HG03442 (cell line): Measurements from ENCODE around the gene MTARC2.

ENCODE experiments used
- ATAC-seq: cut with Tn5 transposase; IDR thresholded peaks from one replicate; pipeline ENCODE4 v1.9.1; 2021; ENCODE audit warnings: mild to moderate bottlenecking, moderate library complexity; ENCODE audit not compliant: unreplicated experiment

MTARC2 gene

DNA sequence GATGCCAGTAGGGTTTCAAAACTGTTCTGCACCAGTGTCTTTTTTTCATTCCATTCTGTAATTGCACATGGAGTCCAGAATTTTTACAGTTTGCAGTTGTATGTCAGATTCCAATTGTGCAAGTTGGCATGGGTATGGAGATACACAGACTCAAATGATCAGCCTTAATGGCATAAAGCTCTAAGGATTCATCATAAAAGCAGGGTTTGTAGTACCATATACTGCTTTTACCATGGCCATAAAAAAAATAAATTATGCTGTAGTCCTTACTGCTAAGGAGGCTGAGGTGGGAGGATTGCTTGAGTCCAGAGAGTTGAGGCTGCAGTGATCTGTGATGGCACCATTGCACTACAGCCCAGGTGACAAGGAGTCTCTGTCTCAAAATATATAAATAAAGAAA is 48.9 kb downstream of the MTARC2 start:
- ATAC-seq = no peak

DNA sequence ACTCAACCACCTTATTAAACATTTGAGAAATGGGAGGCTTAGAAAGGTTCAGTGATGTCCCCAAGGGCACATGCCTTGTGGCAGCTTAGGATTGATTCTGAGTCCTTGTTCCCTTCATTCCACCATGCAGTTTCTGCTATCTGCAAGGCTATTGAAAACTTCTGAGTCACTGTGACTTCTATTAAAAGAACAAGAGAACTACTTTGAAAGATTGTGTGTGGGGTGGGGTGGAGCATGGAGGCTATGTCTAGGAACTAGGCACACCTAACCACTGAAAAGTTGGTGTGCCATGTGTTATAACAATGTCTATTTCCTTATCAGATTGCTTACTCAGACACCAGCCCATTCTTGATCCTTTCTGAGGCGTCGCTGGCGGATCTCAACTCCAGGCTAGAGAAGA is 49.4 kb downstream of the MTARC2 start:
- ATAC-seq = no peak

GRCh38 chr1:220798338-220798737 is 50.2 kb downstream of the MTARC2 start:
- no peak for ATAC-seq

GRCh38 chr1:220800262-220800661 is 52.1 kb downstream of the MTARC2 start:
- no peak for ATAC-seq

DNA sequence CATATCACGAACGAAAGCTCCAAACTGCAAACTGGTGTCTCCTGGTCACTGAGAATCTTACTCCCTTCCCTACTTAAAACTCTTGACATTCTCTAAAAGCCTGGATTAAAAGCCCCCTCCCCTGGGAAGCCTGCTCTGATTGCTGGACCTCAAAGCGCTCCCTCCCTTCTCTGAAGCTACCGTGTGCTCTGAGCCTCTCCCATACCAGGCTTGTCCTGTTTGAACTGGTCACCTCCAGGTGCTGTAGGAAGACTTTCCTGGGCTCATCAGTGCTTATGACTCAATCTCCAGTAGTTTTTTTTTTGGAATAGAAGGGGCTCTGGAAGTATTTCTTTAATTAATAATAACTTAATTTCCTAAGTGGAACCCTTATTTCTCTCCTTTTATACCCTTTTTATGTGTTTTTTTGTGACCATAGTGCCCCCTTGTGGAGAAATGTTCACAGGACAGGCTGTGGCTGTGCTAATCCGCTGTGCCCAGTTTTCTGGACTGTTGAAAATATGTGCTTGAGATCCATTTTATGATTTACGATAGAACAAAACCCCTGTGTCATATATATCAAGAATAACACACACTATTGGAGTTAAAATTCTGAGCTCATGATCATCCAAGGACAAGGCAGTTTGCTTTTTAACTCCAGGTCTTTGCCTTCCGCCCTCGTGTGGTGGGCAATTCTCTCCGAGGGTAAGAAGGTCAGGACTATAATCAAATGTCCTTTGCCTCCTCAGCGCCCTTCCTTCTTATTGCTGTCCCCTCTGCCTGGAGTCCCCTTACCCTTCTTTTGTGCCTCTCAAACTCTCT is 55.5 kb downstream of the MTARC2 start:
- ATAC-seq = peak; percentile 54

- ATAC-seq = no peak
Observed at GRCh38 chr1:220804202-220804586, 56.1 kb downstream of the MTARC2 start.

DNA sequence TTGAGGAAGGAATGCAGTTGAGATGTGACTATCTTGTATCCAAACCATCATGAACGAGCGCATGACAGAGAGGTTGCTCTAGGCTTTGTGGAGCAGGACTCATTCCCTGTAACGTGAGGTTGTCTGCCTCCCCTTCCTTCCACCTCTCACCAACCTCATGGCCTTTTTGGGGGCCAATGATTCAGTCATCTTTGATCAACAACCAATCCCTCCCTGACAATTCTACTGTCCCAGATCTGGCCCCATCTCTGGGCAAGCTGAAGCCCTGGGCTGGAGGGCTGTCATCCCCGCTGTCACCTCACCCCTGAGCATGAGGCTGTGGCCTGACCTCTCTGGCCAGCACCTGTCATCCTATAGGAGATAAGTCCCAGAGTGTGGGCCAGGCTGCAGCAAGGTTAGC is 58.3 kb downstream of the MTARC2 start:
- ATAC-seq = no peak

- no peak for ATAC-seq
Observed at GRCh38 chr1:220807726-220808125, 59.6 kb downstream of the MTARC2 start.

GRCh38 chr1:220808345-220809186 is 60.4 kb downstream of the MTARC2 start:
- no peak for ATAC-seq

GRCh38 chr1:220809187-220809550 is 61.0 kb downstream of the MTARC2 start:
- ATAC-seq = no peak

DNA sequence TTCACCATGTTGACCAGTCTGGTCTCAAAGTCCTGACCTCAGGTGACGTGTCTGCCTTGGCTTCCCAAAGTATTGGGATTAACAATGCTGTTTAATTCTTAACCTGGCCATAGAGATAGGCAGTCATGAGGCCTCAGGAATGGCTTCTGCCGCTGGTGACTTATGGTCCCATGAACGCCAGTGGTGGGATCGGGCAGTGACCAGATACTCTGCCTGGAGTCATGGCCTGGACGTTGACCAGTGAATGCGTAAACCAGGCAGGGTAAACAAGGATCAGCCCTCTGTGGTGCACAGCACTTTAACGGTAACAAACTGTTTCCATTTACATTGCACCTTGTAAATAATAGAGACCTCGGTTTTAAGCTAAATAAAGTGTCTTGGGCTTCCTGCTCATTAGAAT is 61.6 kb downstream of the MTARC2 start:
- ATAC-seq = no peak

- ATAC-seq = peak; percentile 90
Observed at GRCh38 chr1:220810179-220810653, 62.1 kb downstream of the MTARC2 start.

DNA sequence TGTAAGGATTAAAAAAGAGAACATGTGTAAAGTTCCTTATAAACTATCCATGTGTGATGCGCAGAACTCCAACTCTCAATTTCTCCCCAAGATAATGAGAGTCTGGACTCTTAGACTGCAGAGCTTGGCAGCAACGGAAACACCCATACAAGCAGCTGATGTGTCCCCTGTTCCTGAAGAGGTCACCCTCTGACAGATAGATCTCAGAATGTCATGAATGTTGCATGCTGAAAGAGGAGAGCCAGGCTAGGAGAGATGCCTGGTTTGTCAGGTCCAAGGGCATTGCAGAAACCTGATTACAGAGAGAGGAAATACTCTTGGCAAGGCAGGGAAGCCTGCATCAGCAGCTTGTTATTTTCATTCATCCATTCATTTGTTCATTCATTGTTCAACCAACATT is 62.8 kb downstream of the MTARC2 start:
- no peak for ATAC-seq

DNA sequence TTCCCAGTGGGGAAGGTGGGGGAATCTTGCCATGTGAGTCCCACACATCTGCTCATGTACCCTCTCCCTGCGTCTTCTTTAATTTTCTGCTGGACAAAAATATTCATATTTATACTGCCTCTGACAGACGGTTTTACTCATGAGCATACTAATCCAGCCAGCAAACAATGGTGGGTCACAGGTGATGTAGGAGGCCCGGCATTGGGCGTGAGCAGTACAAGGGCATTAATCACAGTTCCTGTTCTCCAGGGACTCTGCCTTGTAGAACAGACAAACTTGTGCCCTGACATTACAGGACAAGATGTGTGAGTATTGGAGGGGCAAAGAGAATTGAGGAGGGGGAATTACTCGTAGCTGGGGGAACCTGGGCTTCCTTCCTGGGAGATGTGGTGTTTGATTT is 63.6 kb downstream of the MTARC2 start:
- no peak for ATAC-seq

DNA sequence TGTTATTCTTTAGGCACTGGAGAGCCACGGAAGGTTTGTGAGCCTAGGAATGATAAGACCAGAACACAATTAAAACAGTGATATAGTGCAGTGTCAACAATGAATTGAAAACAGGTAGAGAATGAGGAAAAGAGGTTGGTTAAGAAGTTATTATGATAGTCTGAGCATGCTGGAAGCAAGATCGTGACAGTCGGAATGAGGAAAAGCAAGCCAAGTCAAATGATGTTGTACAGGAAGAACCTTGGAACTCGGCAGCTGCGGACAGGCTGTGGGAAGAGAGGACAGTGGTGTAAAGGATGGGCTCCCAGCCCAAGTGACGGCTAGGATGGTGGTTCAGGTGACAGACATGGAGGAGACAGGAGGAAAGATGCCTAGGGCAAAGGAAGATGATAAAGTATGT is 64.2 kb downstream of the MTARC2 start:
- no peak for ATAC-seq

- ATAC-seq = no peak
Observed at GRCh38 chr1:220813013-220813412, 64.9 kb downstream of the MTARC2 start.

GRCh38 chr1:220815409-220815808 is 67.3 kb downstream of the MTARC2 start:
- ATAC-seq = no peak

GRCh38 chr1:220817907-220818306 is 69.8 kb downstream of the MTARC2 start:
- no peak for ATAC-seq

DNA sequence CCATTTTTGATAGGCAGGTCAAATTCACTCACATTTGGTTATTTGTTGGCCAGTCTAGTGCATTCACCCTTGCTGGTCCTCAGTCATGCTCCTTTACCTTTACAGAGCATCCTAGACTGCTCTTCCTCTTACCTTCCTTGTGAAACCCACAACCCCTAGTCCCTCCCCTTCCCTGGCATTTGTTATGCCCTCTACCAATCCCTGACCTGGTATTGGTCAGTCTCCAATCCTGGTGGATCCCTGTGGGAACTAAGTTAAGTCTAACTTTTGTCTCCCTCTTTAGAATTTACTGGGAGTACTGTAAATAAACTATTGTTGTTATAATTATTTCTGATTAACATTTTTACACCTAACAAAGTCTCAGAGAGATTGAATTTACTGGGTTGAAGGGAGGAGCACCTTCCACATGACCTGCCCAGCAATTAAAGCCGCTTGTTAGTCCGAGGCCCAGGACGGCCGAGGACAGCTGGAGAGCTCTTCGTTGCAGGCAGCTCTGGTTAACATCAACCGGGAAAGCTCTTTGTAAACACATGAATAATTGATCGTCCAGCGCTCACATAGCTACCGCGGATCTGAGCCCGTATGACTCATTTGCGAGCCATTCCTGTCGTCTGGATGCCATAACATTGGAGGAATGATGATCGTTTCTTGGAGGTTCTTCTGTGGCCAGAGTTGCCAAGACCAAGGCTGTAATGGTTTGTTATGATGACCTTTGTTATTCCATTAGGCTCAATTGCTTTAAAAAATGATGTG is 70.5 kb downstream of the MTARC2 start:
- no peak for ATAC-seq

GRCh38 chr1:220819467-220820026 is 71.4 kb downstream of the MTARC2 start:
- ATAC-seq = no peak
